Measurements from ENCODE around the gene PARVA.

The PARVA gene

DNA sequence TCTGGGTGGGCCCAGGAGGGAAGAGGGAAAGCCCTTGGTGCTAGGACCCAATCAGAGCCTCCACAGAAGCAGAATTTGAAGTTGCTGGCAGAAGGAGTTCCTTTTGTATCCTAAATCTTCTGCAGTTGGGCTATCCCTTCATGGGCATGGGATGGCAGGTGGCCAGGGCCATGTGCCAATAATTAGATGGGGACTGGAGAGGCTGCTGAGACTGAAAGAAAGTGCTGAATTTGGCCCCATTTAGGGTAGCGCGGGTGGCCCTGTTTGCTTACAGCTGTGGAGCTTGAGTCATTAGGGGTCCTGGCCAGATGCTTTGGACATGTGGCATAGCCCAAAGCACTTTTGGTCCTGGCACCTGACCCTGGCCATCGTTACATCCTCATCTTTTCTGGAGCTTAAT, 27.1 kb downstream of the PARVA start:
- no peak for DNase-seq

DNA sequence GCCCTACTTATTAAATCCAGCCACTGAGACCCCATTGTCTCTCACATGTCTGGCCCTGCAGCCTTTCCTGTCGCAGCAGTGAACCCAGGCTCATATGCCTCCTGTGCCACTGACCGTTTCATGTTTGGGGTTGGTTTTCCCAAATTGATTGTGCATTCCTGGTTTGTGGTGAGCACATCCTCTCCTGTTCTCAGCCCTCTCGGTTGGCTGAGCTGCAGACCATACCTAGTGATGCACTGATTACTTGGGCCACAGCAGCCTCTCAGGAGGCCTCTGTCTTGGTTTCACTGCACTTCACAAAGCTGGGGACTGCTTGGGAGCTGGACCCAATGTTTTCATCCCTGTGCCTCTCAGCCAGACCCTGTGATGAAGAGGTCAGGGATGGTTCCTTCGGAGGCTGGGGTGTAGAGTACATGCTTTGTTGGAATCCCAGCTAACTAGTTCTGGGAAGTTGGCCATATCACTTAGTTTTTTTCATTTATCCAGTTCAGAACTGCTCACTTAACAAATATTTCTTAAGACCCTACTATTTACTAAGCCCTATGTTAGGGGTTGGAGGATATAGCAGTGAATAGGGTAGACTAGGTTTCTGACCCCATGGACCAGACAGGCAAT, 30.9 kb downstream of the PARVA start:
- DNase-seq = no peak

DNA sequence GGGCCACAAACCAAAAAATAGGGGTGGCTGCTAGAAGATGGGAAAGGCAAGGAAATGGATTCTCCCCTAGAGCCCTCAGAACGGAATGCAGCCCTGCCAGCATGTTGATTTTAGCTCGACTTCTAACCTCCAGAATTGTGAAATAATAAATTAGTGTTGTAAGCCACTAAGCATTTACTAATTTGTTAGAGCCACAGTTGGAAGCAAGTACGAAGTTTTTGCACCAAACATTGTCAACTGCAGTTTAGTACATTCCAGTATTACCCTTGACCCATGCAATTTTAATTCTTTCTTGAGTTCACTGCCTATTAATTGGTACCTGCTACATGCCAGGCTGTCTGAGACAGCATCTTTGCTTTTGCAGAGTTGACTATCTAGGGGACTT, 32.2 kb downstream of the PARVA start:
- no peak for DNase-seq

DNA sequence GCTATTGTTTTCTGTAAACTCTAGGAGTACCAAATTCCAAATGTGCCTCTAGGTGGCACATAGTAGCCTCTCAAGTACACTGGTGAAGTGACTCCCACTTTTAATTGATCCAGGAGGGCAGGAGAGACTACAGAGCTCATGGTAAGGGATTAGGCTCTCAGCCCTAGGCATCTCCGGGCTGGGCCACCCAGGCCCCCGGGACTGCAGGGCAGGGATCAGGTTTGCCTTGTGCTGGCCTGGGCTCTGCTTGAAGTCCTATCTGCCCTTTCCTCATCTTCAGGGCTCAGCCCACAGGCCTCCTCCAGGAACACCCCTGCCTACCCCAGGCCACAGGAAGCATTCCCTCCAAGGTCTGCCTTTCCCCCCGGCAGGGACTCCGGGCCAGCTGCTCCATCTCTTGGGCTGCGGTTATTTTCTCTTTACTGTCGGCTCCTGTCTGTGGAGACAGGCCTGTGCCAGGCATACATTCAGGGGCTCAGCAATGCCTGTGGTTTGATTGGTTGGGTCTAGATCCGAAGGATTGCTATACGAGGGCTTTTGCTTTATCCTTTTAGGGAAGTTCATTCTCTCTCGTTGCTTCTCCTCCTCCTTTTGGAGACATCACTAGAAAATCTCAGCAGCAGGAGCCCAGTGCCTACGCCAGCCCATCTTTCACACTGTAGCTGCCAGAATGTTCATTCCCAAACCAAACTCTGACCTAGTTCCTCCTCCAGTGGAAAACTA, 32.8 kb downstream of the PARVA start:
- no peak for DNase-seq

DNA sequence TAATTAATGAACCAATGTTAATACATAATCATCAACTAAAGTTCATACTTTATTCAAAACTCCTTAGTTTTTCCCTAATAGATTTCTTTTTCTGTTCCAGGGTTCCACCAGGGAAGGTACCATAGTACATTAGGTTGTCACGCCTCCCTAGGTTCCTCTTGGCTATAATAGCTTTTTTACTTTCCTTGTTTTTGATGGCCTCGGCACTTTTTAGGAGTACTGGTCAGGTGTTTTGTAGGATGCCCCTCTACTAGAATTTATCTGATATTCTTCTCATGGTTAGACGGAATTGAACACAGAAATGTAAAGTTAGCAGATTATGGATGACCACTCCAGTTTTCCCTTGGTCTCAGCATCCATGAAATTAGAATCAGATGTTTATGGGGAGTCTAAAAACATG, 34.0 kb downstream of the PARVA start:
- DNase-seq = no peak

DNA sequence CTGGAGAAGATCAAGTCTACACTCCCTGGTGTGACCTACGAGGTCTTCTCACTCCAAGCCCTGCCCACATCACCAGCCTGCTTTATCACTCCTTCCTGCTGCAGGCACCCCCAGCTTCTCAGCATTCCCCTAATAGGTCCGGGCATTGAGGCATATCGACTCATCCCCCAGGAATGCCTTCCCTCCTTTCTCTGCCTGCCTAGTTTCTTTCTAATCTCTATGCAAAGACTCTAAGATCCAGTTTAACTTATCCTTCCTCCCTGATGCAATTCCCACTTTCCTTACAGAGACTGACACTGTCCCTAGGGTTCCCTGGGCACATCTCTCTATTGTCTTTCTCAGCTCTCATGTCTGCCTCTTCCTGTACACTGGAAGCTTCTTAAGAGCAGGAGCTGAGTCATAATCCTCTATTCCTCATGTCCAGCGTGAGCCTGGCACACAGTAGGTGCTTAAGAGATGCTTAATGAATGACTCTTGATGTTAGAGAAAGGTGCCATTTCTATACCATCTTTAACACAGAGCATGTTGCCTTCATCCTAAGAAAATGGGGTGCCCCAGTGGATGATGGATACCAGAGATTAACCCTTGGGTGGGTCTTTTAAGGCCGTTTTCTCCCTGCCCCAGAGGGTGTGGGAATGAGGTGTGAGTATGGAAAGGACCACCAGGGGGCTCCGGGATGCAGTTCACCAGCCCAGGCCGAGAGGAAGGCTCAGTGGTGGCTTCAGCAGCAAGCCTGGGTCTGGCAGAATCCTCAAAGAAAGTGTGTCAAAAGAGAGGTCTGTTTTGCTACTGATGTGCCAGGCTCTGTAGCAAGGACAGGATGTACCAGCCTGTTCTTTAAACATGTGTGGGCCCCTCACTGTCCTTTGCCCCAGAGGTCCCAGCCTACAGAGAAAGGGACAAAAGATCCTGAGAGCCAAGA, 34.7 kb downstream of the PARVA start:
- peak; percentile 72 for DNase-seq

DNA sequence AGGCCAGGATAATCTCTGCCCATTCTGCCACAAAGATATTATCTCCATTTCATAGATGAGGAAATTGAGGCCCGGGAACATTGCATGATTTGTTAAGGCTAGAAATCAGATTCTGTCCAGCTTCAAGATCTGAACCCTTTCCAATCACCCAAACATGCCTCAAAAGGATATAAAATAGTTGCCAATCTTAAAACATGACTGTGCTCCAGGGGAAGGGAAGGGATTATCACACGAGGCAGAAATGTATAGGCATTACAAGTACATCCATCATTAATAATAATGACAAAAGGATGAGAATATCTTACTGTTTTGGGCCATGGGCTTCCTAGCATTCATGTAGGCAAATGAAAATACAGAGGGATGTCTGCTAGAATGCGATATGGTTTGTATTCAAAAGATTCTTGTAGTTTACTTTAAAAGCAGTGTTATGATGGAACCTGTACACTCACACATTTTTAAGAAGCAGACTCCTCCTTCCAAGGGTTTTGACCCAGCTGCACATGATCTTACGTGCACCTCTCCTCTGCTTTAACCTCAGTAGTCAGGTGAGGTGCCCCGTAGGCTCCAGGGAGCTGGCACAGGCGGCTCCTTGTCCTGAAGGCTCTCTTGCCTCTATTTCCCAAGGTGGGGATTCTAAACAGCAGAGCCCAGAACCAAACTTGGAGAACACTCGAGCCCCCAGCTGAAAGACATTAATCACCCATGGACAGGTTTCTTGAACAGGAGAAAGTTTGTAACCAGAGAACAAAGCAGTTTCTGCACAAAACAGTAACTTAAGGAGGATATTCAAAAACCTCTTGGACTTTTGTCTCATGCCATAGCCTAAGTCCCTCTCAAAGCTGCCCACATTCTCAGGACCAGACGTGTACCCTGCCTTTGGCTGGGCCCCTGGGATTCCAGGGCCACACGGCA, 36.0 kb downstream of the PARVA start:
- no peak for DNase-seq

DNA sequence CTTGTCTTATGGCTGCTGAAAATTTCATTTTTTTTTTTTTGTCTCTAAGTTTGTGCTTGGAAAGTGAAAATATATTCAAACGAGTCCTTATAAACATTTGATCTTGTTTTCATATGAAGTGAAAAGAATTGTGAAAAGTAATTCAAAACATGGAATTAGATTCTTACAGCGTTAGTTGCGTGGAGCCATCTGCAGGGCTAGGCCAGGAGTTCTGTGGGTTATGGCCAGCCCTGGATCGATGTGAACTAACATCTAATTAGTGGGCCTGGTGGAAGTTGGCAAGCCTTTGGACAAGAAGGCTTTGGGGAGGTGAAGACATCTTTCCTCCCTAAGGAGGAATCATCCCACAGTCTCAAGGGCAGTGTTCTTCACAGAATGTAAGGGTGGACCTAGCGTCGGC, 37.2 kb downstream of the PARVA start:
- DNase-seq = no peak

DNA sequence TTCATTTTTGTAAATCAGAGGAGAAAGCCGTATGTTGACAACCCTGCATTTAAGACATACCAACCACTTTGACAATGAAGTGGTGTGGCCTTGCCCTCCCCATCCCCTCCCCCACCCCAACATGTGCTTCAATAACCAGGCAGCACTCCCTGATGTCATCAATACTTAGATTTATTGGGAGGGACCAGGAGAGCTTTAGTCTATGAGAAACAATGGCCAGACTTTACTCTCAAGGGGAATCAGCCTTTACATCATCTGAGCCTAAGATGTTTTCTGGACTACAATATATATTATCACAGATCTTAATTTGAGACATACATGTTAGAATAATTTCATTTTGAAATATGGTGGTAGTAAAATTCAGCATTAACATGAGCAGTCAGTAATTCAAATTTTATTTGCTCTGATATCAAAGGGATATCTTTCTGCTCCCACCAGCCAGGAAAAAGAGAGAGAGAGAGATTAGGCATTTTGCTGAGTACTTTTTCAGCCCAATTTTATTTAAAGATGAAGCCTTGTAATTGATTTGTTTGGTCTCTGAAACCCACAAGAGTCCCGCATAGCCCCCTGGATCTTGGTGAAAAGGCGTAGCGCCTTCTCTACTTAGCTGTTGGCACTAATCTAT, 38.1 kb downstream of the PARVA start:
- DNase-seq = no peak

DNA sequence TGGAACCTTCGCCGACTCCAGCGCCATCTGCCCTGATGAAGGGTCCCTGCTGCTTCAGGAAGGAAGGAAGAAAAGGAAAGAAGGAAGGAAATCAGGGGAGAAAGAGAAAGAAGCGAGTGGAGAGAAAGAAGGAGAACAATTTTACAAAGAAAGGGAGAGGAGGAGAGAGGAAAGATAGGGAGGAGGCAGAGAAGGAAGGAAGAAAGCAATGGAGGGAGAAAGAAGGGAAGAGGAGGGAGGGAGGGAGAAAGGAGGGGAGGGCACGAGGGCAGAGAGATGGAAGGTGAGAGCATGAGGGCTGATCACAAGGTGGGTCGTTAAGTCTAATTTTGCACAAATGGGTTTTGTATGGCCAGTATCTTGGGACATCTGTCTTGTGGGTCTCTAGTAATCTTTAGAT, 39.2 kb downstream of the PARVA start:
- DNase-seq = no peak

DNA sequence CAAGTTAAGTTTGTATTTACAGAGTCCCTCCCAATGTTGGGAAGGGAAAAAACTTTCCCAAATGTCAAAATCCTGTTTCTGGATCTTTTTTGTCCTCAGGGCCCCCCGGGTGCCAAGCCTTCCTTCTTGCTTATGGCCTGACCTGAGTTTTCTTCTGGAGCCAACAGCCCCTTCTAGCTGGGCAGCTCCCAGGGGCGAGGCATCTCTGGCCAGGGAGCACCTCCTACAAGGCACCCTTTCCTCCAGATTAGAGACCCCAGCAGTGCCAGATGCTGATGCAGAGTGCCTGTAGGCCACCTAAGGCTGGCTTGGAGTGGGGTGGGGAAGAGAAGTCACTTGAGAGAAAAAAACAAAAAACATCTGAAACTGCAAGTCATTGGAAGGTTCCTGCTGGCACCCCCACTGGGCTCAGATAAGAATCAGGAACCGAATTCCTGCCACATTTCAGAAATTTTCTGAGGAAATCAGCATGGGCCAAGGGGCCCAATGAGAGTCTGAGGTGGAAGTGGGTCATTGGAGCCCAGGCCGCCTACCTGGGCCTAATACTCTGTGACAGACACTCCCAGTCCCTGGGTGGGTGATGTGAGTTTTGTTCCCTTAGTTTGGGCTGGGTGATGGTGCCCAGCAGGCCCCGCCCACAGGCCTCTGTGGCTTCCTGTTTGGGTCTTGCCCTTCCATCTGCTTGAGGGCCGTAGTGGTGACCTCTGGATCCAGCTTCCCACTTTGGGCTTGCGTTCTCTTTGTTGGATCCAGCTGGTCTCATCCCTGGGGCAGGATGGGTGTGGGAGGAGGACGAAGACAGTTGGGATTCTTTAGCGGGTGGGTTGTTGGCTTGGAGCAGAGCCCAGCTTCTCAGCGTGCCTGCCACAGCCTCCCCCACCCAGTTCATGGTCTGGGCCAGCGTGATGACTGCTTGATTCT, 40.6 kb downstream of the PARVA start:
- DNase-seq = no peak

DNA sequence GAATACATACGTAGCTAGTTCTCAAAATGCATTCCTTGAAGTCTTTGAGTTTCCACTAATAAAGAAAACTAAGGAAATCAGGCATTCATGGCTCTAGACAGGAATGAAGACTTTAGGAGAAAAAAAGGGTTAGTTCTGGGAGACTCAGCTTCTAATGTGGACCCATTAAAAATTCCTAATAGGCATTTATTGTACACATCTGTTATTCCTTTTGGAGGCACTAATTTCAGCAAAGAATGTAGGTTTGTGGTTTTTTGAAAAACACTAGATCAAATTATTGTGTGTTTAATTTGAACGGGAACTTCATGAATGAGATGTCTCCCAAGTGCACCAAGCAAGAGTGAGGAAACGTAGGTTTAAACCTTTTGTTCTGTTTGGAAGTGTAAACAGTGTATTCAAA, 42.7 kb downstream of the PARVA start:
- no peak for DNase-seq

DNA sequence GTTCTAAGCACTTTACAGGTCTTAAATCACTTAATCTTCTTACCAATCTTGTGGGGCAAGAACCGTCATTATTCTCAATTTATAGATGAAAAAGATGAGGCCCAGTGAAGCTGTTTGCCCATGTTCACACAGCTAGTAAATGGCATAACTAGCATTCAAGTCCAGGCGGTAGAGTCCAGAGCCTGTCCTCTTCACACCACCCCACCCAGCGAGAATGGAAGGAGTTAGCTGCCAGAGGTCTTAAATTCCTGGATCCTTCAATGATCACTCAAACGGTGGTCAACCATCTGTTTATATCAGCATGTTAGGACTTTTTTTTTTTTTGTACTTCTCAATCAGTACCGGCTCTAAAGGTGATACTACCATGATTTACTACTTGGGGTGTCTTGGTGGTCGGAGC, 43.3 kb downstream of the PARVA start:
- DNase-seq = no peak

DNA sequence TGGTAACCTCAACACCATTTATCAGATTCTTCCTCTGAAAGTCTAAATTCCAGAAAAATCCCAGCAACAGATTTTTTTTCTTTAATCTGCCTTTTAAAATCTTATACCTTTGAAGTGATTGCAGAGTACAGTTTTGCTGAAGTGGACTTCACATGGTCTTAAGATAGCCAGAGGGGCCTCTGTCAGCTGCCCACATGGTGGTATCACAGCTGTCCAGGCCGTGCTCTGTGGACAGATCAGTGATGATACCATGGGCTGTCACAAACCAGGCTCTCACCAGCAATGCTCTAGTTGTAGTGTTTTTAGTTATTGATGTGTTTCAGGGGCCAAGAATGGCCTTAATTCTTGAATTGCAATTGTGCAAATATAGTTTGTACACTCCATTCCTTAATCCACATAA, 44.0 kb downstream of the PARVA start:
- no peak for DNase-seq

DNA sequence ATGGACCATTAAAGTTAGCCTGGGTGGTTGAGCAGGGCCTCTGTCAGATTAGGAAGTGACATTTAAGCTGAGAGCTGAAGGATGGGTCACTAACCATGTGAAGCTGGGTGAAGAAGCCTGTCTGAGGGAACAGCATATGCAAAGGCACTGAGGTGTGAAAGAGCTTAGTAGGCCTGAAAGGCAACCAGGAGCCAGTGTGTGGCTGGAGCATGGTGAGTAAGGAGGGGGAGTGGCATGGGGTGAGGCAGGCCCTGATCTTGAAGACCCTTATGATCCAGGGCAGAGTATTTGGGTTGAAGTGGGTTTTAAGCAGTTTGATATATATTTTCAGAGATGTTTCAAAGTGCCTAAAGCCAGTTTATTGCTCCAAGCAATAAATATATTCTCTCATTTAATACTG, 48.8 kb downstream of the PARVA start:
- no peak for DNase-seq

DNA sequence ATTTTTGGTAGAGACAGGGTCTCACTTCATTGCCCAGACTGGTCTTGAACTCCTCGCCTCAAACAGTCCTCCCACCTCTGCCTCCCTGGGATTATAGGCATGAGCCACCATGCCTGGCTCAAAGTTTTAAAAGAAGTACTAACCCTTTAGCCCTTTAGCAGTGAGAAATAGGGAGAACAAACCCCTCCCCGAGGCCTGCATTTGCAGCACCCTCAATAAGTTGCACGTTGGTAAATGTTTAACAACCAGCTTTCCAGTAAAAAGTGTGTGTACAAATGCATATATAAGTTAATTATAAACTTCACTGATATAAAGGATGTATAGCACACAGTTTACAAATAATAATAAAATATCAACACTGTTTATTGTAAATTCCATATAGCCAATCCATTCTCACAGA, 51.8 kb downstream of the PARVA start:
- DNase-seq = no peak

DNA sequence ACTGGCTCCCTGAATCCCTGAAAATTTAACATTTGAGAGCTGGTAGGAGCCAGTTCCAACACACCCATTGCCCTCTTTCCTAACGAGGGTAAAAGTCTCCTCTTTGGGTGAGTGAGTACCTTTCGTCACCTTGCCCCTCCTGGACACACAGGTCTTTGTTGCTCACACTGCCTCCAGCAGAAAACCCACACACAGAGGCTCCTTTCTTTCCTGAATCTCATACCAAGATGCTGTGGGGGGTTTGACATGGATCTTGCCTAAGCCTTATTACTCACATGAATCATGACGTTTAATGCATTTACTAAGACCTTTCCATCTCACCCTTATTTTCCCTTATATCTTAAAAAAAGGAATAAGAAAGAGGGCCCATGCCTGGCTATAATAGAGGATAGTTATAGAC, 53.0 kb downstream of the PARVA start:
- DNase-seq = no peak

DNA sequence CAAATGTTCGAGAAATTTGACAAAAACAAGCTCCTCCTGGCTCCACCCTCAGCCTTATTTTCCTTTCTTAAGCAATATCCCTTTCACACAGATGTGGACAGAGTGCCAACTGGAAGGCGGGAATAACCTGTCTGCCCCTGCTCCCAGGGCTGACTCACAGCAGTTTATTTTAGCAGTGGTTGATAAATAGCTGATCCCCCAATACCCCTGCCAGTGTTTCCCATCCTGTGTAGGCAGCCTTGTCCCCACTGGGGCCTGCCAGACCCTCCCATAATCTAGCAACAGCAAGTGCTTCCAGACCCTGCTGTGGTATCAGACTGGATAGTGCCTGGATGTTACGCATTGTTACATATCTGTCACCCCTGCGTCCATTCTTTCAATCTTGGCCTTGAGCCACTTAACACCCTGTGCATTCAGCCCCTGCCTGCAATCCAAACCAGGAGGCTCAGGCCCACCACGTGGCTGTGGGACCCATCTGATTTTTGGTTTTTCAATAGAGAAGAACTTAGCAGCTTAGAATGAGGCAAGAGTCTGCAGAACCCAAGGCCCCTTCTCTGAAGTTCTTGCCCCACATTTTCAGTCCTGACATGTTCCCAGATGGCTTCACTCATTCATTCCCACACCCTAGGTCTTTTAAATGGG, 53.7 kb downstream of the PARVA start:
- no peak for DNase-seq

DNA sequence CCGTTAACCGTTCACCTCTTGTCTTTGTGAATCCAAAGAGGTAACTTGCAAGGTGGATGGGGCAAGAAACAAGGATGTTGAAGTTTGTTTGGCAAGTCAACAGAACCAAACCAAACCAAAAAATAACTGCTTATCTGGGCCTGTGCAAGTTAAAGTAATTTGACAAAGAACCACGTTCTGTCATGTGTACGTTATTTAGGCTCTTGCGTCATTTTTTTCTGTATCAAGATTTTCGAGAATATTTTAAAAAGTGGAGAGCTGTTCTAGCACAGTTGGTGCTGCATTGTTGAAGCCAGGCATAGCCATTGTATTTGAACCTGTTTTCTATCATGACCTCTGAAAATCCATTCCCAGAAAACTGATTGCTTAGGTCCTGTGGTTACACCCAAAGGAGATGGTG, 55.1 kb downstream of the PARVA start:
- no peak for DNase-seq

DNA sequence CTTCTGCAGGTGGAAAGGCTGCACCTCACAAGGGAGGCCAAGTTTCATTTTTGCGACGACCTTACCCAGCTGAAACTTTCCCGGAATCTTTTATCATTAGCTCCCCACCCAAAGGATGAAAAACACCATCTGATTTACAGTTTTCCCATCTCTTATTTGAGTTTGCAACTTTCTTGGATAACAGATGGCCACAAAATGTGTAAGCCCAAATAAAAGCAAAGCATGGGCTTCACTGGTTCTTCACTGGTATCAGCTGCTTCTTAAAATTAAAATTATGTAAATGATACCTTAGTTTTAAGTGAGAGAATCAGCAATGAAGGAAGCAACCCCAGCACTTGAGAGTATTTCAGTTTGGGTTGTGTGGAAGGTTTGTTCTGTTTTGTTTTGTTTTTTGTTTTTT, 55.8 kb downstream of the PARVA start:
- no peak for DNase-seq
